Endothelial cell (in vitro differentiated cells): ENCODE measurements around the gene RTKN. TPM values are rescaled to one million over a fixed set of nuclear protein-coding genes. Genes with fewer than 3 reads are reported as not detected.

ENCODE experiments used
- DNase-seq: peaks from one replicate; pipeline ENCODE4 v3.0.0; 2021; ENCODE audit warnings: low spot score
- H3K27ac Mint-ChIP-seq: one replicate; pipeline ENCODE4 v1.8.0; 2021; ENCODE audit warnings: mixed read lengths, inconsistent platforms; ENCODE audit not compliant: unreplicated experiment
- H3K27me3 Mint-ChIP-seq: one replicate; pipeline ENCODE4 v1.8.0; 2021; ENCODE audit warnings: mild to moderate bottlenecking, moderate library complexity, mixed read lengths, inconsistent platforms; ENCODE audit not compliant: unreplicated experiment
- H3K36me3 Mint-ChIP-seq: one replicate; pipeline ENCODE4 v1.8.0; 2021; ENCODE audit warnings: mild to moderate bottlenecking, low read depth, mixed read lengths, inconsistent platforms; ENCODE audit not compliant: unreplicated experiment
- H3K4me1 Mint-ChIP-seq: one replicate; pipeline ENCODE4 v1.8.0; 2021; ENCODE audit warnings: mild to moderate bottlenecking, mixed read lengths, inconsistent platforms; ENCODE audit not compliant: unreplicated experiment
- H3K4me3 Mint-ChIP-seq: one replicate; pipeline ENCODE4 v1.8.0; 2021; ENCODE audit warnings: mild to moderate bottlenecking, mixed read lengths, inconsistent platforms; ENCODE audit not compliant: unreplicated experiment
- H3K9me3 Mint-ChIP-seq: one replicate; pipeline ENCODE4 v1.8.0; 2021; ENCODE audit warnings: mixed read lengths, inconsistent platforms; ENCODE audit not compliant: unreplicated experiment
- CTCF ChIP-seq: fragments of 200-600 bp; sonication (generic); IDR thresholded peaks from one replicate; pipeline ENCODE4 v1.5.0; 2021; ENCODE audit warnings: antibody characterized with exemption; ENCODE audit not compliant: unreplicated experiment
- total RNA-seq: library from RNA; stranded (reverse); fragmentation: NEBNext Ultra II Directional; extraction: Animal tissue kit (Norgen Biotek cat#: 25700); gene quantifications from one replicate; pipeline ENCODE4 v1.2.1, GENCODE V29; 2021; ENCODE audit not compliant: unreplicated experiment

The RTKN gene
- total RNA-seq, 1 donor from 2014 or later = 65.4 TPM

GRCh38 chr2:74413001-74413698 lies 28.6 kb downstream of the RTKN start:
- Mint-ChIP-seq H3K27me3 (peaks cover 6% of the 10 kb centered on the region), H3K27ac (peak overlapping the region; percentile 81), H3K36me3 (peaks cover 3% of the 10 kb centered on the region), H3K9me3 (no peaks in the 10 kb centered on the region), H3K4me3 (peak overlapping the region; percentile 76), H3K4me1 (peaks cover 17% of the 10 kb centered on the region)
- no peak for DNase-seq
- no peak for TF ChIP-seq CTCF

- H3K36me3 Mint-ChIP-seq = no peaks in the 10 kb centered on the region
- DNase-seq = no peak
- peaks cover 6% of the 10 kb centered on the region for H3K27me3 Mint-ChIP-seq
- H3K4me1 Mint-ChIP-seq = peaks cover 3% of the 10 kb centered on the region
- TF ChIP-seq CTCF = no peak
- H3K9me3 Mint-ChIP-seq = no peaks in the 10 kb centered on the region
- H3K4me3 Mint-ChIP-seq = no peak overlapping the region
- no peak overlapping the region for H3K27ac Mint-ChIP-seq
These were observed 34.1 kb downstream of the RTKN start for GRCh38 chr2:74407682-74408081.

GRCh38 chr2:74406035-74406434 lies 35.7 kb downstream of the RTKN start:
- Mint-ChIP-seq H3K4me3 (no peak overlapping the region), H3K4me1 (no peaks in the 10 kb centered on the region), H3K27me3 (peaks cover 6% of the 10 kb centered on the region), H3K9me3 (no peaks in the 10 kb centered on the region), H3K36me3 (no peaks in the 10 kb centered on the region), H3K27ac (no peak overlapping the region)
- no peak for DNase-seq
- no peak for TF ChIP-seq CTCF

- Mint-ChIP-seq H3K27ac (no peak overlapping the region), H3K9me3 (no peaks in the 10 kb centered on the region), H3K4me3 (no peak overlapping the region), H3K36me3 (no peaks in the 10 kb centered on the region), H3K27me3 (peaks cover 5% of the 10 kb centered on the region), H3K4me1 (peaks cover 4% of the 10 kb centered on the region)
- TF ChIP-seq CTCF = no peak
- no peak for DNase-seq
These were observed 39.8 kb downstream of the RTKN start for GRCh38 chr2:74401891-74402290.

- peaks cover 4% of the 10 kb centered on the region for H3K4me1 Mint-ChIP-seq
- peak; percentile 86 for TF ChIP-seq CTCF
- H3K27ac Mint-ChIP-seq = no peak overlapping the region
- H3K4me3 Mint-ChIP-seq = no peak overlapping the region
- H3K36me3 Mint-ChIP-seq = no peaks in the 10 kb centered on the region
- no peaks in the 10 kb centered on the region for H3K9me3 Mint-ChIP-seq
- DNase-seq = no peak
- peaks cover 4% of the 10 kb centered on the region for H3K27me3 Mint-ChIP-seq
These were observed 42.0 kb downstream of the RTKN start for GRCh38 chr2:74399785-74400184.
